GM23338 (cell line): ENCODE data around the gene RBM22. TPM values are rescaled to one million over a fixed set of nuclear protein-coding genes. Genes with fewer than 3 reads are reported as not detected.

ENCODE experiments used
- CTCF ChIP-seq, 2 experiments: fragments of 200-600 bp in 1 of 2; sonication (generic) in 1 of 2; conservative IDR thresholded peaks; 2 replicates each; pipeline versions ENCODE4 v1.5.1 to v1.6.1; 2016 to 2017; ENCODE audit warnings: antibody characterized with exemption in 2 of 2, low read depth in 2 of 2, mild to moderate bottlenecking in 2 of 2, moderate library complexity in 1 of 2
- EZH2 ChIP-seq: fragments of 200-600 bp; sonication (generic); IDR thresholded peaks from one replicate; pipeline ENCODE4 v1.8.0; 2017; ENCODE audit warnings: antibody characterized with exemption, mild to moderate bottlenecking, low read depth; ENCODE audit not compliant: unreplicated experiment
- EZH2phosphoT487 ChIP-seq: fragments of 200-600 bp; sonication (generic); IDR thresholded peaks from one replicate; pipeline ENCODE4 v1.8.1; 2018; ENCODE audit warnings: antibody characterized with exemption; ENCODE audit not compliant: unreplicated experiment
- JUNB ChIP-seq: IDR thresholded peaks from one replicate; pipeline ENCODE4 v1.6.1; 2016; ENCODE audit warnings: antibody characterized with exemption; ENCODE audit not compliant: unreplicated experiment
- POLR2AphosphoS5 ChIP-seq: IDR thresholded peaks from 2 replicates; pipeline ENCODE4 v1.6.1; 2016; ENCODE audit warnings: antibody characterized with exemption, low read depth
- STAT1 ChIP-seq: IDR thresholded peaks from one replicate; pipeline ENCODE4 v1.6.1; 2016; ENCODE audit warnings: antibody characterized with exemption; ENCODE audit not compliant: unreplicated experiment
- ZNF114 ChIP-seq: fragments of 250-450 bp; sonication (Bioruptor Pico); IDR thresholded peaks from 2 replicates; pipeline ENCODE4 v1.5.0; 2020; ENCODE audit warnings: mild to moderate bottlenecking, moderate library complexity
- ZNF462 ChIP-seq: fragments of 250-450 bp; sonication (Bioruptor Pico); IDR thresholded peaks from 2 replicates; pipeline ENCODE4 v1.5.0; 2020; ENCODE audit warnings: mild to moderate bottlenecking, moderate library complexity
- polyA plus RNA-seq: library from polyadenylated mRNA; unstranded; fragments of >200 nt; fragmentation: Nextera tagmentation; extraction: Ambion mirVana; gene quantifications from 2 replicates; pipeline ENCODE4 v1.2.1, GENCODE V29; 2016
- total RNA-seq: library from RNA; depleted of rRNA; stranded (reverse); fragments of >200 nt; shearing (Covaris generic); gene quantifications from 2 replicates; pipeline ENCODE4 v1.2.3, GENCODE V29; 2014

Gene RBM22
- total and polyA plus RNA-seq, 2 experiments from 2014 or later: 23.4 to 32.3 TPM

GRCh38 chr5:150641824-150642566, 58.9 kb downstream of the RBM22 start (continued):
- TF ChIP-seq ZNF462 (CRISPR knock-in tag) (no peak), EZH2phosphoT487 (no peak), JUNB (no peak), CTCF (conservative IDR thresholded peaks at IDR 0.05; ENCODE audit: low read depth in 2 of 2) (no peak), EZH2 (no peak), STAT1 (no peak), ZNF114 (CRISPR knock-in tag) (no peak), POLR2AphosphoS5 (no peak)
